Transverse colon (tissue), 4 donors: Measurements from ENCODE around the gene AFG3L2. TPM values are rescaled to one million over a fixed set of nuclear protein-coding genes. Genes with fewer than 3 reads are reported as not detected.

Experiments
- DNase-seq: peaks from one replicate; pipeline ENCODE4 v3.0.0-alpha.2; 2019
- H3K27ac ChIP-seq, 4 donors: fragments of 200-600 bp; sonication (generic); 2 replicates each; pipeline ENCODE4 v1.5.1; 2016 to 2018; ENCODE audit warnings: inconsistent platforms in 4 of 4
- H3K27me3 ChIP-seq: fragments of 200-600 bp; sonication (generic); 2 replicates; pipeline ENCODE4 v1.5.1; 2017; ENCODE audit warnings: inconsistent platforms
- H3K36me3 ChIP-seq, 4 donors: fragments of 200-600 bp; sonication (generic); 2 replicates each; pipeline ENCODE4 v1.5.1; 2017 to 2019; ENCODE audit warnings: inconsistent platforms in 4 of 4
- H3K4me1 ChIP-seq, 4 donors: fragments of 200-600 bp; sonication (generic); 2 replicates each; pipeline ENCODE4 v1.5.1; 2017 to 2020; ENCODE audit warnings: inconsistent platforms in 4 of 4
- H3K4me3 ChIP-seq, 4 donors: fragments of 200-600 bp; sonication (generic); 1 replicate in 1 of 4; 2 replicates in 3 of 4; pipeline versions ENCODE4 v1.5.1 to v1.6.1; 2017 to 2019; ENCODE audit warnings: inconsistent platforms in 4 of 4
- H3K9me3 ChIP-seq, 2 donors: fragments of 200-600 bp; sonication (generic); 2 replicates each; pipeline ENCODE4 v1.5.1; 2017 to 2019; ENCODE audit warnings: inconsistent platforms in 2 of 2
- EP300 ChIP-seq: sonication (generic); formaldehyde crosslinking; IDR thresholded peaks from one replicate; pipeline ENCODE4 v1.6.1; 2017; ENCODE audit warnings: antibody characterized with exemption, low read depth
- POLR2A ChIP-seq: fragments of 450-650 bp; IDR thresholded peaks from one replicate; pipeline ENCODE4 v1.6.1; 2016; ENCODE audit warnings: antibody characterized with exemption, mild to moderate bottlenecking, moderate library complexity
- POLR2AphosphoS5 ChIP-seq, 3 donors: sonication (generic); formaldehyde crosslinking; IDR thresholded peaks; one replicate each; pipeline ENCODE4 v1.6.1; 2016; ENCODE audit warnings: antibody characterized with exemption in 3 of 3
- WGBS, 2 donors: methylation state at CpG; one replicate each; pipeline ENCODE4 v1.1.5; 2018; ENCODE audit warnings: low coverage in 1 of 2; 5-methylcytosine and 5-hydroxymethylcytosine counted together
- in situ Hi-C, 4 donors: fragments of 200-750 bp; cut with MboI; loops; one replicate each; pipeline versions ENCODE4 v1.15.0 to v1.15.1; 2017; ENCODE audit warnings: low sequenced_read_pairs in 3 of 4, low pct_ligation_motif_present in 1 of 4, low pct_unique_long_range_greater_than_20kb in 1 of 4
- intact Hi-C: fragments of 100-400 bp; cut with DNase I; formaldehyde crosslinking; loops from one replicate; pipeline ENCODE4 v1.15.1; 2023; ENCODE audit warnings: low total_unique reads
- total RNA-seq, 4 donors: library from RNA; depleted of rRNA; stranded (reverse); fragments of >200 nt; gene quantifications; one replicate each; pipeline ENCODE4 v1.1.0, GENCODE V29; 2016
- TF ChIP-seq, protein P1 (sequence below), 5 experiments: fragments of 200-600 bp in 3 of 5; fragments of 450-650 bp in 2 of 5; sonication (generic) in 3 of 5; IDR thresholded peaks; 1 replicate in 2 of 5; 2 replicates in 3 of 5; pipeline ENCODE4 v1.5.1; 2016 to 2017; ENCODE audit warnings: antibody characterized with exemption in 5 of 5, inconsistent platforms in 3 of 5, mild to moderate bottlenecking in 2 of 5, moderate library complexity in 1 of 5

Gene AFG3L2
- total RNA-seq, 4 donors from 2014 or later = 74.1 to 95.6 (median 92.6) TPM

DNA sequence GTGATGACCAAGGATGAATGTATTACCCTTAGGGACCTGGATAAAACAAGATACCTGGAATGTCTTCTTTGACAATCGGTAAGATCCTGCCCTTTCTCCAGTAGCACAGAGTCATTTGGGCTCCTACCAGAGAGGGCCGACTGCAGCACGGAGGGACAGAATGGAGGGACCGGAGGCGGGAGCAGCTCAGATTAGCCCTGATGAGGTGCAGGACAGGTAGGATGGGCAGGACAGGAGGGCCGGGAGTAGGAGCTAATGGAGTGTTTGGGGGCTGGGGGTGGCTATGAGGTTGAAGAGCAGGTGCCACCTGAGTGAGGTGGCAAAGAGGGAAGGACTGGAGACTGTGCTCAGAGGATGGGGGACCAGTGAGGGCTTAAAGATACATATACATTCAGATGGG, 20.8 kb upstream of the AFG3L2 start:
- H3K27ac ChIP-seq = no peak overlapping the region
- no peaks in the 10 kb centered on the region for H3K9me3 ChIP-seq
- H3K4me3 ChIP-seq = no peak overlapping the region
- no peak for DNase-seq
- H3K27me3 ChIP-seq = no peaks in the 10 kb centered on the region
- 84 to 86% methylated on average over 5 to 6 of the region's 6 CpGs for WGBS, 2 donors
- TF ChIP-seq, protein P1, sequence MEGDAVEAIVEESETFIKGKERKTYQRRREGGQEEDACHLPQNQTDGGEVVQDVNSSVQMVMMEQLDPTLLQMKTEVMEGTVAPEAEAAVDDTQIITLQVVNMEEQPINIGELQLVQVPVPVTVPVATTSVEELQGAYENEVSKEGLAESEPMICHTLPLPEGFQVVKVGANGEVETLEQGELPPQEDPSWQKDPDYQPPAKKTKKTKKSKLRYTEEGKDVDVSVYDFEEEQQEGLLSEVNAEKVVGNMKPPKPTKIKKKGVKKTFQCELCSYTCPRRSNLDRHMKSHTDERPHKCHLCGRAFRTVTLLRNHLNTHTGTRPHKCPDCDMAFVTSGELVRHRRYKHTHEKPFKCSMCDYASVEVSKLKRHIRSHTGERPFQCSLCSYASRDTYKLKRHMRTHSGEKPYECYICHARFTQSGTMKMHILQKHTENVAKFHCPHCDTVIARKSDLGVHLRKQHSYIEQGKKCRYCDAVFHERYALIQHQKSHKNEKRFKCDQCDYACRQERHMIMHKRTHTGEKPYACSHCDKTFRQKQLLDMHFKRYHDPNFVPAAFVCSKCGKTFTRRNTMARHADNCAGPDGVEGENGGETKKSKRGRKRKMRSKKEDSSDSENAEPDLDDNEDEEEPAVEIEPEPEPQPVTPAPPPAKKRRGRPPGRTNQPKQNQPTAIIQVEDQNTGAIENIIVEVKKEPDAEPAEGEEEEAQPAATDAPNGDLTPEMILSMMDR (IDR thresholded peaks at IDR 0.05) = no peak
- no peak for TF ChIP-seq POLR2A
- TF ChIP-seq EP300 = no peak
- no peak for TF ChIP-seq POLR2AphosphoS5 (IDR thresholded peaks at IDR 0.05)
- in situ Hi-C loops (loop anchor here (10.0 to 25.0 kb wide), 2 partner anchors 257 to 540 kb away; partner anchors contain the start of genes SEH1L (in 4 of the 4) and SPIRE1 (in 1 of the 4)), intact Hi-C loops (no loop called here)
- no peaks in the 10 kb centered on the region for H3K36me3 ChIP-seq
- H3K4me1 ChIP-seq = peaks cover 0 to 19% (median 8%) of the 10 kb centered on the region in 4 donors

DNA sequence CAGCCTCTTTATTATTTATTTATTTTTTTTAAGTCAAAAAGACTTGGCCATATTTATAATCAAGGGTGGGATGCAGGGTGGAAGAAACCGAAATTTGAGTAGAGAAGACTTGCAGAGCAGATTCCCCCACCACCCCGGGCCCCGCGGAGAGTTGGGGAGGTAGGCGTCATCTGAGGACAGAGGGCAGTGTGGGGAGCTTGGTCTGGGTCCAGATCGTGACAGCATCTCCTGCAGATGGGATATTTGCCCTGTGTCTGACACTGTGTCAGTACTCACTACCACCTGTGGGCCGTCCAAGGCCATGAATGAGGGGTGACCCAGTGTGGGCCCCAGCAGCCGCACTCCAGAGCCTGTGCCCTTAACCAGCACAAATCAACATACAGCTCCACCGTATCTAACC, 20.2 kb upstream of the AFG3L2 start:
- TF ChIP-seq EP300 = no peak
- TF ChIP-seq POLR2AphosphoS5 (IDR thresholded peaks at IDR 0.05) = no peak
- TF ChIP-seq, protein P1 (IDR thresholded peaks at IDR 0.05) = no peak
- TF ChIP-seq POLR2A = no peak
- Histone ChIP-seq H3K9me3 (no peaks in the 10 kb centered on the region), H3K4me3 (no peak overlapping the region), H3K36me3 (no peaks in the 10 kb centered on the region), H3K27ac (no peak overlapping the region), H3K4me1 (peaks cover 0 to 19% (median 8%) of the 10 kb centered on the region in 4 donors), H3K27me3 (no peaks in the 10 kb centered on the region)
- in situ Hi-C loops (loop anchor here (10.0 to 25.0 kb wide), 2 partner anchors 258 to 540 kb away; partner anchors contain the start of genes SEH1L (in 4 of the 4) and SPIRE1 (in 1 of the 4)), intact Hi-C loops (no loop called here)
- WGBS, 2 donors = 89% methylated on average over 9 of the region's 9 CpGs; no CpG with 5 or more reads in 1 of the 2 donors
- DNase-seq = no peak

DNA sequence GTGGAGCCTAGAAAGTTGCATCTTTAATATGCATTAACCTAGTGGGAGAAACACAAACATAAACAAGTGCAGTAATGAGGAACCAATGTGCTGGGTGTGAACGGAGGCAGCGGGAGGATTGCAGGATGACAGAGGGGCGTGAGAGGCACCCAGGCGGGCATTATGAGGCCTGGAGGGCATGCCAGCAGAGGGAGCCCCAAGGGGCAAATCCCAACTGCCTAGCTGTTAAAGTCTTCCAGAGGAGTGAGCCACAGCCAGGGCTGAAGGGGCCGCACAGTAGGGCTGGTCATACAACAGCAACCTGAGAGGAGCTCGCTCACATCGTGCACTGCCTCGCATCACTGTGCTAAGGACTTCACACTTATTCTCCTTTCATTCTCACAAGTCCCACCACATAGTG, 17.4 kb upstream of the AFG3L2 start:
- no peaks in the 10 kb centered on the region for H3K36me3 ChIP-seq
- in situ Hi-C loops = loop anchor here (5.0 to 25.0 kb wide), 4 partner anchors 260 to 543 kb away; partner anchors contain the start of genes SEH1L (in 4 of the 4) and SPIRE1 (in 1 of the 4)
- no peak overlapping the region for H3K4me3 ChIP-seq
- H3K27me3 ChIP-seq = no peaks in the 10 kb centered on the region
- peaks cover 0 to 19% (median 8%) of the 10 kb centered on the region in 4 donors for H3K4me1 ChIP-seq
- 58 to 60% methylated on average over 6 to 8 of the region's 8 CpGs for WGBS, 2 donors
- peak; percentile 39 for DNase-seq
- no peak for TF ChIP-seq POLR2A
- TF ChIP-seq, protein P1 (IDR thresholded peaks at IDR 0.05) = peak in 4 of 5 experiments; percentile 14 to 35 (median 16)
- intact Hi-C loops = no loop called here
- H3K27ac ChIP-seq = peak overlapping the region; percentile 11 to 55 (median 28)
- no peaks in the 10 kb centered on the region for H3K9me3 ChIP-seq

DNA sequence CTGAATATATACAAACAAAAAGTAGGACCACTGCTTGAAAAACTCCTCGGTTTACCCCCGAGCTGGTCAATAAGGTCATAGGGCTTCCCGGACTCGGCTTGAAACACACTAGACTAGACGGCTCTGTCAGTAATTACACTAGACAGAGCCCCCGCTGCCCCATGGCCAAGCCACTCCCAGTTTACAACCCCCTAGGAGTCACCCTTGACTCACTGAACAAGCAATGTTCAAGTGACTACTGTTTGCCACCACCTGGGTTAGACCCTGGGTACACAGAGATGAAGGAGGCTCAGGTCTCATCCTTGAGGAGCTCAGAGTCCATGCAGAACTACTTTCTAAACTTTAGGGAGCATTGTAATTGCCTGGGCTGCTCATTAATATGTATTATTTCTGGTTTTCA, 17.0 kb upstream of the AFG3L2 start:
- in situ Hi-C loops = loop anchor here (5.0 to 25.0 kb wide), 4 partner anchors 261 to 543 kb away; partner anchors contain the start of genes SEH1L (in 4 of the 4) and SPIRE1 (in 1 of the 4)

More for the DNA sequence above, 17.0 kb upstream of the AFG3L2 start:
- Histone ChIP-seq H3K4me3 (no peak overlapping the region), H3K9me3 (no peaks in the 10 kb centered on the region), H3K4me1 (peaks cover 0 to 19% (median 8%) of the 10 kb centered on the region in 4 donors), H3K27ac (peak overlapping the region; percentile 11 to 55 (median 27)), H3K36me3 (no peaks in the 10 kb centered on the region), H3K27me3 (no peaks in the 10 kb centered on the region)
- 37 to 54% methylated on average over 4 to 6 of the region's 6 CpGs for WGBS, 2 donors
- intact Hi-C loops = no loop called here
- DNase-seq = peak; percentile 51
- peak in 1 of 3 donors; percentile 13 for TF ChIP-seq POLR2AphosphoS5 (IDR thresholded peaks at IDR 0.05)
- TF ChIP-seq, protein P1 (IDR thresholded peaks at IDR 0.05) = no peak
